ENCODE measurements around the gene ATP10A. TPM values are rescaled to one million over a fixed set of nuclear protein-coding genes. Genes with fewer than 3 reads are reported as not detected.

Gene ATP10A
- total RNA-seq, 1 donor from 2014 or later: 0.26 TPM

DNA sequence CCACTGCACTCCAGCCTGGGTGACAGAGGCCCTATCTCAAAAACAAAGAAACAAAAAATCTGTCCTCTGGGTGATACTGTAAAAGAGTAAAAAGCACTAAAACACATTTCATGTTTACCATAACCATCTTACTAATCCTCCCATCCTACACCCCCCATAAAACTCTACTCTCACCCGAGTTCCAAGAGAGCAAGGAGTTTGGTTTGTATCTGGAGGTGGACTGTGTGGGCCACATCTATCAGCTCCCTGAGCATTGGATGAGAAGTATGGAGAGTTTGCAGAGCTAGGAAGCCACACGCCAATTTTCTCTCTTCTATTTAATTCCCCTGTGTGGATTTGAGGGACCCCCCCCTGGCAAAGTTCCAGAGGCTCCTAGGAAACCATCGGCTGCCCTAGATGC, 80.0 kb downstream of the ATP10A start:
- H3K27me3 ChIP-seq (ENCODE audit: control insufficient read depth, insufficient read depth, low read length): no peaks in the 10 kb centered on the region
- DNase-seq (ENCODE audit: low read depth) (no peak), FAIRE-seq (no peak)
- TF ChIP-seq, protein P1, sequence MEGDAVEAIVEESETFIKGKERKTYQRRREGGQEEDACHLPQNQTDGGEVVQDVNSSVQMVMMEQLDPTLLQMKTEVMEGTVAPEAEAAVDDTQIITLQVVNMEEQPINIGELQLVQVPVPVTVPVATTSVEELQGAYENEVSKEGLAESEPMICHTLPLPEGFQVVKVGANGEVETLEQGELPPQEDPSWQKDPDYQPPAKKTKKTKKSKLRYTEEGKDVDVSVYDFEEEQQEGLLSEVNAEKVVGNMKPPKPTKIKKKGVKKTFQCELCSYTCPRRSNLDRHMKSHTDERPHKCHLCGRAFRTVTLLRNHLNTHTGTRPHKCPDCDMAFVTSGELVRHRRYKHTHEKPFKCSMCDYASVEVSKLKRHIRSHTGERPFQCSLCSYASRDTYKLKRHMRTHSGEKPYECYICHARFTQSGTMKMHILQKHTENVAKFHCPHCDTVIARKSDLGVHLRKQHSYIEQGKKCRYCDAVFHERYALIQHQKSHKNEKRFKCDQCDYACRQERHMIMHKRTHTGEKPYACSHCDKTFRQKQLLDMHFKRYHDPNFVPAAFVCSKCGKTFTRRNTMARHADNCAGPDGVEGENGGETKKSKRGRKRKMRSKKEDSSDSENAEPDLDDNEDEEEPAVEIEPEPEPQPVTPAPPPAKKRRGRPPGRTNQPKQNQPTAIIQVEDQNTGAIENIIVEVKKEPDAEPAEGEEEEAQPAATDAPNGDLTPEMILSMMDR (IDR thresholded peaks at IDR 0.05; ENCODE audit: insufficient read depth, low read length, severe bottlenecking): no peak
- H3K4me3 ChIP-seq (ENCODE audit: low read depth, low read length): no peak overlapping the region
- H3K36me3 ChIP-seq (ENCODE audit: control insufficient read depth, insufficient read depth, low read length): no peaks in the 10 kb centered on the region

DNA sequence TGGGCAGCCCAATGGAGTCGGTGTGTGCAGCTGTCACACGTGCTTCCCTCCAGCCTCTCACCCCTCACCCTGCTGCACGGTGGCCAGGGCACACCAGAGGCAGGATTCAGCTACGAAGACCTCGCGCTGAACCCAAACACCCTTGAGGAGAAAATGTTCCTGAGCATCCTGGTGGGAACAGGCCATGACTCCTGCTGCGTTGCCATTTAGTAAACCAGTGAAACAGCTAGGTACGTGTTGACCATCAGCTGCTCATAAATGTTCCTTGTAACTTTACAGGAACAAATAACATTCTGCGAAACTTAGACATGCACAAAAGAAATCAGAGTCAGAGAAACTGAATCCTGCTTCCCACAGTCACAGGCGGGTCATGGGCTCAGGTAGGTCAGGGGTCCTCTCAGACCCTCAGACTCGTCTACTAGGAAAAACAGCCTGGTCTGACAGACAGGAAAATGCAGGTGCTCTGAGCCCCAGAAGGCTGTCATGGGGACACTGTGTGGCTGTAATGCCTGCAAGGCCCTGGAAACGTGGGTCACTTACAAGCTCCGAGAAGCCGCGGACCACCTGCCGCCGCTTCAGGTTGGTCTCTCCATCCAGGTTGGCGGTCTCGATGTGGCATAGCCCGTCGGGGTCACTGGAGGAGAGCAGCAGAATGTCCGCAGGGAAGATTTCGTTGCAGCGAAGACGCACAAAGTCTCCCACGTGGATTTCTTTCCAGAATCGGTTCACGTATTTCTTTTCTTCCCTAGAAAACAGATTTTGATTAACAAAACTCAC, 82.5 kb downstream of the ATP10A start:
- peak; percentile 28 for FAIRE-seq
- TF ChIP-seq, protein P1 (IDR thresholded peaks at IDR 0.05; ENCODE audit: insufficient read depth, low read length, severe bottlenecking): no peak
- no peaks in the 10 kb centered on the region for H3K27me3 ChIP-seq (ENCODE audit: control insufficient read depth, insufficient read depth, low read length)
- no peaks in the 10 kb centered on the region for H3K36me3 ChIP-seq (ENCODE audit: control insufficient read depth, insufficient read depth, low read length)
- no peak overlapping the region for H3K4me3 ChIP-seq (ENCODE audit: low read depth, low read length)
- no peak for DNase-seq (ENCODE audit: low read depth)

DNA sequence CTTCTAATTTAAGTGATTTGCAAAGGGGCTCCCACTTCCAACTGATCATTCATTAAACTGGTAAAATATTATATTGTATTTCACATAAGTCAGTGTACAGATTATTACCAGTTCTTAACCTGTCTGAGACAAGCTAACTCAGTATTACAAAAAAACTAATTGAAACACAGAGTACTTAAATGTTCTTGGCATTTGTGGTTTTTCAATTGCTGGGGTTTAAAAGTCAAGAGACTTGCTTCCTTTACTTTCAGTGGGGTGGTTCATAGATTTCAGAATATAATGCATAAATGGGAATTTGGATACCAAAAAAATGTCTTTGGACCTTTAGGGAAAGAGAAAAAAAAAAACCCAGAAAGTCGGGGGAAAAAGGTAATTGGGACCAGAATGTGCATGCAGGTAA, 85.0 kb downstream of the ATP10A start:
- DNase-seq (ENCODE audit: low read depth) (no peak), FAIRE-seq (no peak)
- Histone ChIP-seq H3K36me3 (ENCODE audit: control insufficient read depth, insufficient read depth, low read length) (no peaks in the 10 kb centered on the region), H3K27me3 (ENCODE audit: control insufficient read depth, insufficient read depth, low read length) (no peaks in the 10 kb centered on the region), H3K4me3 (ENCODE audit: low read depth, low read length) (no peak overlapping the region)
- TF ChIP-seq, protein P1 (IDR thresholded peaks at IDR 0.05; ENCODE audit: insufficient read depth, low read length, severe bottlenecking): no peak

DNA sequence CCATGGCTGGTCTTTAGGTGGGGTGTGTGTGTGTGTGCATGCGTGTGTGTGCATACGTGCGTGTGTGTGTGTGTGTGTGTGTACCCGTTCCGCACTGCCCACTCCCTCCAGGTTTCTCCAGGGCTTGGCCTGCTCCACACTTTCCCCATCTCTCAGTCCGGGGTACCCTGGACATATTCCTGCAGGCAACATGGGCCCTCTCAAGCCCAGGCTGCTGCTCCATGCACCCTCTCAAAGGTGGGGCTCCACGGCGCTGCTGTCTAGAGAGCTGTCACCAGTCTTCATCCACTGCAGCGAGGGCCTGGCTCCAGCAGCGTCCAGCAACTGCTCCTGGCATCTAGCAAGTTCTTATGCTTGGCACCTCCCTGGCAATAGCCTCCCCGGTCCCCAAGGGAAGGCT, 86.1 kb downstream of the ATP10A start:
- Histone ChIP-seq H3K36me3 (ENCODE audit: control insufficient read depth, insufficient read depth, low read length) (no peaks in the 10 kb centered on the region), H3K27me3 (ENCODE audit: control insufficient read depth, insufficient read depth, low read length) (no peaks in the 10 kb centered on the region), H3K4me3 (ENCODE audit: low read depth, low read length) (no peak overlapping the region)
- FAIRE-seq (no peak), DNase-seq (ENCODE audit: low read depth) (no peak)
- TF ChIP-seq, protein P1 (IDR thresholded peaks at IDR 0.05; ENCODE audit: insufficient read depth, low read length, severe bottlenecking): no peak

DNA sequence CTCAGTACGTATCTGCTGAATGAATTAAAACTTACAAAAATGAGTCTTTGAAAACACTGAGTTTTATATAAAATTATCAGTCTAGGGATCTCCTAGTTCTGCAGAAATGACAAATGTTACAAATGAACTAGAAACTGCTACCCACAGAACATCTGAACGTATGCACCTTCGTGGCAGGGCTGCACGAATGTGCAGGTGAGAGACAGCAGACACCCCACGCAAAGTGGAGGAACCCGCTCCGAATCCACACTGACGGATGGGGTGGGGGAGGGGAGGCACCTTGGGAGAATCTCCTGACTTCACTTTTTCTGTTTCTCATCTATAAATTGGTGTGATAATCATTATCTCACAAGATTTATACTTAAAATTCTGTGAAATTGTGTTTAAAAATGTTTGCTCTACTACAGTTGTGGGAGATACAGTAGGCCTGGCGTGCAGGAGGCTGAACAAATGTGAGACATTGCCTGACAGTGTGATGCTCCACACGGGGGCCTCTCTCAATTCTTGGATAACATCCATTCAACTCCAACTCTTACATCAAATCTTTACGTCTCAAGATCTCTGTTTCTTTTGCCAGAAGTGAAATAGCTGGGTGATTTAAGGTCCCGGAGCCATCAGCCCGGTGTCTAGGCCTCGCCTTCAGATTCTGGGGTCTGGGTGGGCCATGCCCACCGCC, 86.9 kb downstream of the ATP10A start:
- no peaks in the 10 kb centered on the region for H3K36me3 ChIP-seq (ENCODE audit: control insufficient read depth, insufficient read depth, low read length)
- H3K27me3 ChIP-seq (ENCODE audit: control insufficient read depth, insufficient read depth, low read length): no peaks in the 10 kb centered on the region
- no peak for FAIRE-seq
- no peak overlapping the region for H3K4me3 ChIP-seq (ENCODE audit: low read depth, low read length)
- TF ChIP-seq, protein P1 (IDR thresholded peaks at IDR 0.05; ENCODE audit: insufficient read depth, low read length, severe bottlenecking): no peak
- no peak for DNase-seq (ENCODE audit: low read depth)

Data from bronchial epithelial cell (primary cell).